Measurements from ENCODE around the gene QRSL1.

QRSL1 gene

GRCh38 chr6:106613590-106613989, 15.8 kb upstream of the QRSL1 start:
- Histone ChIP-seq H3K9me3 (ENCODE audit: severe bottlenecking) (no peaks in the 10 kb centered on the region), H3K27ac (no peak overlapping the region), H3K36me3 (no peaks in the 10 kb centered on the region), H3K4me3 (ENCODE audit: low read depth, low read length) (no peak overlapping the region), H3K27me3 (ENCODE audit: insufficient read depth, low read depth, severe bottlenecking) (no peaks in the 10 kb centered on the region)
- TF ChIP-seq CTCF (IDR thresholded peaks at IDR 0.05; ENCODE audit: low read depth, low read length), result no peak
- DNase-seq, result no peak

- no peaks in the 10 kb centered on the region for H3K36me3 ChIP-seq
- DNase-seq, result no peak
- no peak overlapping the region for H3K27ac ChIP-seq
- H3K27me3 ChIP-seq (ENCODE audit: insufficient read depth, low read depth, severe bottlenecking), result no peaks in the 10 kb centered on the region
- H3K4me3 ChIP-seq (ENCODE audit: low read depth, low read length), result no peak overlapping the region
- H3K9me3 ChIP-seq (ENCODE audit: severe bottlenecking), result no peaks in the 10 kb centered on the region
- no peak for TF ChIP-seq CTCF (IDR thresholded peaks at IDR 0.05; ENCODE audit: low read depth, low read length)
Measured at GRCh38 chr6:106614166-106614565, 15.2 kb upstream of the QRSL1 start.

- Histone ChIP-seq H3K4me3 (ENCODE audit: low read depth, low read length) (no peak overlapping the region), H3K27ac (no peak overlapping the region)
Measured at GRCh38 chr6:106614592-106615257, 14.7 kb upstream of the QRSL1 start.

GRCh38 chr6:106617302-106617701, 12.1 kb upstream of the QRSL1 start:
- H3K9me3 ChIP-seq (ENCODE audit: severe bottlenecking), result no peaks in the 10 kb centered on the region
- no peaks in the 10 kb centered on the region for H3K36me3 ChIP-seq
- H3K4me3 ChIP-seq (ENCODE audit: low read depth, low read length), result no peak overlapping the region
- no peaks in the 10 kb centered on the region for H3K27me3 ChIP-seq (ENCODE audit: insufficient read depth, low read depth, severe bottlenecking)
- no peak for TF ChIP-seq CTCF (IDR thresholded peaks at IDR 0.05; ENCODE audit: low read depth, low read length)
- H3K27ac ChIP-seq, result no peak overlapping the region
- DNase-seq, result no peak

More at GRCh38 chr6:106614592-106615257, 14.7 kb upstream of the QRSL1 start:
- H3K36me3 ChIP-seq, result no peaks in the 10 kb centered on the region
- H3K9me3 ChIP-seq (ENCODE audit: severe bottlenecking), result no peaks in the 10 kb centered on the region
- DNase-seq, result no peak
- TF ChIP-seq CTCF (IDR thresholded peaks at IDR 0.05; ENCODE audit: low read depth, low read length), result no peak
- no peaks in the 10 kb centered on the region for H3K27me3 ChIP-seq (ENCODE audit: insufficient read depth, low read depth, severe bottlenecking)

GRCh38 chr6:106617857-106618256, 11.5 kb upstream of the QRSL1 start:
- Histone ChIP-seq H3K9me3 (ENCODE audit: severe bottlenecking) (no peaks in the 10 kb centered on the region), H3K27ac (no peak overlapping the region), H3K27me3 (ENCODE audit: insufficient read depth, low read depth, severe bottlenecking) (no peaks in the 10 kb centered on the region), H3K36me3 (no peaks in the 10 kb centered on the region), H3K4me3 (ENCODE audit: low read depth, low read length) (no peak overlapping the region)
- DNase-seq, result no peak
- TF ChIP-seq CTCF (IDR thresholded peaks at IDR 0.05; ENCODE audit: low read depth, low read length), result no peak

- H3K36me3 ChIP-seq, result no peaks in the 10 kb centered on the region
- H3K4me3 ChIP-seq (ENCODE audit: low read depth, low read length), result no peak overlapping the region
- no peak for DNase-seq
- TF ChIP-seq CTCF (IDR thresholded peaks at IDR 0.05; ENCODE audit: low read depth, low read length), result no peak
- no peak overlapping the region for H3K27ac ChIP-seq
- H3K9me3 ChIP-seq (ENCODE audit: severe bottlenecking), result no peaks in the 10 kb centered on the region
- H3K27me3 ChIP-seq (ENCODE audit: insufficient read depth, low read depth, severe bottlenecking), result no peaks in the 10 kb centered on the region
Measured at GRCh38 chr6:106618324-106618723, 11.1 kb upstream of the QRSL1 start.
